HG02759 (cell line): ENCODE data around the gene NR1H4.
"Not testable (repeated sequence)": the region's sequence is repeated elsewhere in the genome, so short reads cannot be mapped to it uniquely, and the experiment has no call there.

Experiments
- ATAC-seq: cut with Tn5 transposase; IDR thresholded peaks from one replicate; pipeline ENCODE4 v1.9.1; 2021; ENCODE audit warnings: mild to moderate bottlenecking, moderate library complexity; ENCODE audit not compliant: unreplicated experiment

Gene NR1H4

GRCh38 chr12:100468126-100468525 lies 5.5 kb upstream of the NR1H4 start:
- ATAC-seq = no peak

- ATAC-seq = no peak
Observed at GRCh38 chr12:100472325-100472724, 1.3 kb upstream of the NR1H4 start.

- no peak for ATAC-seq
Observed at GRCh38 chr12:100473050-100473715, 483 bp upstream of the NR1H4 start.

- ATAC-seq = no peak
Observed at GRCh38 chr12:100474617-100475016, 951 bp downstream of the NR1H4 start.

GRCh38 chr12:100476013-100476751 lies 2.5 kb downstream of the NR1H4 start:
- no peak for ATAC-seq

GRCh38 chr12:100481021-100481420 lies 7.4 kb downstream of the NR1H4 start:
- no peak for ATAC-seq

- ATAC-seq = no peak
Observed at GRCh38 chr12:100484183-100484886, 10.7 kb downstream of the NR1H4 start.

- no peak for ATAC-seq
Observed at GRCh38 chr12:100484891-100485471, 11.3 kb downstream of the NR1H4 start.

GRCh38 chr12:100485983-100486382 lies 12.3 kb downstream of the NR1H4 start:
- ATAC-seq = no peak

- no peak for ATAC-seq
Observed at GRCh38 chr12:100489251-100489820, 15.7 kb downstream of the NR1H4 start.

- ATAC-seq = no peak
Observed at GRCh38 chr12:100490056-100490455, 16.4 kb downstream of the NR1H4 start.

GRCh38 chr12:100491104-100491503 lies 17.4 kb downstream of the NR1H4 start:
- no peak for ATAC-seq

GRCh38 chr12:100493396-100494012 lies 19.8 kb downstream of the NR1H4 start:
- no peak for ATAC-seq

- ATAC-seq = no peak
Observed at GRCh38 chr12:100494026-100494425, 20.4 kb downstream of the NR1H4 start.

GRCh38 chr12:100494538-100494937 lies 20.9 kb downstream of the NR1H4 start:
- no peak for ATAC-seq

GRCh38 chr12:100497105-100497795 lies 23.6 kb downstream of the NR1H4 start:
- no peak for ATAC-seq

GRCh38 chr12:100498141-100498540 lies 24.5 kb downstream of the NR1H4 start:
- no peak for ATAC-seq

- ATAC-seq = no peak
Observed at GRCh38 chr12:100499416-100499815, 25.8 kb downstream of the NR1H4 start.

- not testable (repeated sequence) for ATAC-seq
Observed at GRCh38 chr12:100502718-100503117, 29.1 kb downstream of the NR1H4 start.

- no peak for ATAC-seq
Observed at GRCh38 chr12:100503228-100503628, 29.6 kb downstream of the NR1H4 start.
